ENCODE results near the gene NLRC5.

NLRC5 gene

GRCh38 chr16:57071831-57072582 is 82.7 kb downstream of the NLRC5 start:
- H3K36me3 Mint-ChIP-seq (ENCODE audit: low read depth), result no peaks in the 10 kb centered on the region
- H3K4me1 Mint-ChIP-seq, result peaks cover 10% of the 10 kb centered on the region
- H3K27ac Mint-ChIP-seq, result peak overlapping the region in 1 of 3 experiments; percentile 13
- H3K4me3 Mint-ChIP-seq, result no peak overlapping the region
- no peak for TF ChIP-seq CTCF (IDR thresholded peaks at IDR 0.05; ENCODE audit: unreplicated experiment in 3 of 3)
- H3K9me3 Mint-ChIP-seq, result no peaks in the 10 kb centered on the region
- peaks cover 26% of the 10 kb centered on the region for H3K27me3 Mint-ChIP-seq (ENCODE audit: low read depth)

GRCh38 chr16:57072616-57073275 is 83.4 kb downstream of the NLRC5 start:
- no peak for TF ChIP-seq CTCF (IDR thresholded peaks at IDR 0.05; ENCODE audit: unreplicated experiment in 3 of 3)
- no peaks in the 10 kb centered on the region for H3K36me3 Mint-ChIP-seq (ENCODE audit: low read depth)

GRCh38 chr16:57077714-57078113 is 88.4 kb downstream of the NLRC5 start:
- Mint-ChIP-seq H3K4me3 (no peak overlapping the region), H3K36me3 (ENCODE audit: low read depth) (no peaks in the 10 kb centered on the region), H3K4me1 (peaks cover 3% of the 10 kb centered on the region)

More at GRCh38 chr16:57072616-57073275, 83.4 kb downstream of the NLRC5 start:
- Mint-ChIP-seq H3K27ac (no peak overlapping the region), H3K9me3 (no peaks in the 10 kb centered on the region), H3K27me3 (ENCODE audit: low read depth) (peaks cover 22% of the 10 kb centered on the region), H3K4me3 (no peak overlapping the region), H3K4me1 (peaks cover 10% of the 10 kb centered on the region)

GRCh38 chr16:57081744-57082143 is 92.4 kb downstream of the NLRC5 start:
- no peak for TF ChIP-seq CTCF (IDR thresholded peaks at IDR 0.05; ENCODE audit: unreplicated experiment in 3 of 3)
- no peaks in the 10 kb centered on the region for H3K9me3 Mint-ChIP-seq
- H3K27me3 Mint-ChIP-seq (ENCODE audit: low read depth), result peaks cover 15% of the 10 kb centered on the region
- no peaks in the 10 kb centered on the region for H3K4me1 Mint-ChIP-seq
- H3K27ac Mint-ChIP-seq, result no peak overlapping the region
- H3K36me3 Mint-ChIP-seq (ENCODE audit: low read depth), result no peaks in the 10 kb centered on the region
- no peak overlapping the region for H3K4me3 Mint-ChIP-seq

More at GRCh38 chr16:57077714-57078113, 88.4 kb downstream of the NLRC5 start:
- Mint-ChIP-seq H3K27ac (no peak overlapping the region), H3K27me3 (ENCODE audit: low read depth) (peaks cover 13% of the 10 kb centered on the region), H3K9me3 (no peaks in the 10 kb centered on the region)
- no peak for TF ChIP-seq CTCF (IDR thresholded peaks at IDR 0.05; ENCODE audit: unreplicated experiment in 3 of 3)

GRCh38 chr16:57082664-57083063 is 93.3 kb downstream of the NLRC5 start:
- no peak for TF ChIP-seq CTCF (IDR thresholded peaks at IDR 0.05; ENCODE audit: unreplicated experiment in 3 of 3)
- peaks cover 19% of the 10 kb centered on the region for H3K27me3 Mint-ChIP-seq (ENCODE audit: low read depth)

More at GRCh38 chr16:57082664-57083063, 93.3 kb downstream of the NLRC5 start:
- no peaks in the 10 kb centered on the region for H3K36me3 Mint-ChIP-seq (ENCODE audit: low read depth)
- no peaks in the 10 kb centered on the region for H3K4me1 Mint-ChIP-seq
- H3K9me3 Mint-ChIP-seq, result no peaks in the 10 kb centered on the region
- no peak overlapping the region for H3K27ac Mint-ChIP-seq
- no peak overlapping the region for H3K4me3 Mint-ChIP-seq
